SK-N-SH (cell line): ENCODE results near the gene RPS23. TPM values are rescaled to one million over a fixed set of nuclear protein-coding genes. Genes with fewer than 3 reads are reported as not detected.

ENCODE experiments used
- CTCF ChIA-PET: fragments of 300-600, 350-600 bp; formaldehyde crosslinking; extraction: SDS; loops from one replicate; lab custom pipeline; 2021; lab: Yijun Ruan, JAX
- POLR2A ChIA-PET: fragments of 350-600 bp; sonication (Branson Sonifier 250); formaldehyde crosslinking; extraction: SDS; loops from one replicate; lab custom pipeline; 2020; ENCODE audit warnings: antibody characterized with exemption, inconsistent platforms; lab: Yijun Ruan, JAX
- DNase-seq: peaks from one replicate; pipeline ENCODE4 v3.0.0; 2012
- H2AFZ ChIP-seq: fragments of 200-600 bp; sonication (generic); 2 replicates; pipeline ENCODE4 v1.8.1; 2016; ENCODE audit warnings: antibody characterized with exemption, mild to moderate bottlenecking, low read depth
- H3F3A ChIP-seq: fragments of 200-600 bp; sonication (generic); replicated peaks from 2 replicates; pipeline ENCODE3; 2016; ENCODE audit warnings: antibody characterized with exemption, mild to moderate bottlenecking; ENCODE audit not compliant: insufficient read depth
- H3K27ac ChIP-seq, 2 experiments: fragments of 200-500 bp in 1 of 2; fragments of 200-600 bp in 1 of 2; sonication (Bioruptor generic) in 1 of 2; sonication (generic), shearing (Covaris generic) in 1 of 2; 2 replicates each; pipeline versions ENCODE4 v1.5.1 to v1.6.1; 2014 to 2016; ENCODE audit warnings: low read depth in 2 of 2, inconsistent platforms in 1 of 2, low read length in 1 of 2, mild to moderate bottlenecking in 1 of 2, mixed read lengths in 1 of 2
- H3K27me3 ChIP-seq: fragments of 200-600 bp; sonication (generic), shearing (Covaris generic); 2 replicates; pipeline ENCODE4 v1.6.1; 2016; ENCODE audit warnings: mixed run types; ENCODE audit not compliant: insufficient read depth
- H3K36me3 ChIP-seq, 2 experiments: fragments of 200-500 bp in 1 of 2; fragments of 200-600 bp in 1 of 2; sonication (Bioruptor generic) in 1 of 2; sonication (generic) in 1 of 2; replicated peaks in 1 of 2; 2 replicates each; pipeline versions ENCODE3 to v1.5.1; 2014 to 2016; ENCODE audit warnings: low read length in 1 of 2, mild to moderate bottlenecking in 1 of 2; ENCODE audit not compliant: insufficient read depth in 2 of 2, control insufficient read depth in 1 of 2
- H3K4me1 ChIP-seq, 2 experiments: fragments of 200-500 bp in 1 of 2; fragments of 200-600 bp in 1 of 2; sonication (Bioruptor generic) in 1 of 2; sonication (generic), shearing (Covaris generic) in 1 of 2; 2 replicates each; pipeline versions ENCODE4 v1.5.1 to v1.6.1; 2014 to 2016; ENCODE audit warnings: low read depth in 1 of 2, low read length in 1 of 2, mixed run types in 1 of 2; ENCODE audit not compliant: insufficient read depth in 2 of 2, control insufficient read depth in 1 of 2
- H3K4me2 ChIP-seq: fragments of 200-600 bp; sonication (generic), shearing (Covaris generic); 2 replicates; pipeline ENCODE4 v1.6.1; 2017; ENCODE audit warnings: mixed run types
- H3K4me3 ChIP-seq, 2 experiments: fragments of 200-500 bp in 1 of 2; fragments of 200-600 bp in 1 of 2; sonication (Bioruptor generic) in 1 of 2; sonication (generic), shearing (Covaris generic) in 1 of 2; 2 replicates each; pipeline versions ENCODE4 v1.5.1 to v1.8.1; 2014 to 2016; ENCODE audit warnings: low read depth in 2 of 2, inconsistent platforms in 1 of 2, low read length in 1 of 2, mild to moderate bottlenecking in 1 of 2, mixed read lengths in 1 of 2, moderate library complexity in 1 of 2
- H3K79me2 ChIP-seq: fragments of 200-600 bp; sonication (generic); 2 replicates; pipeline ENCODE4 v1.8.1; 2017; ENCODE audit warnings: mild to moderate bottlenecking; ENCODE audit not compliant: insufficient read depth
- H3K9ac ChIP-seq: fragments of 200-600 bp; sonication (generic); 2 replicates; pipeline ENCODE4 v1.6.1; 2017; ENCODE audit warnings: mixed run types
- H3K9me2 ChIP-seq: fragments of 200-600 bp; sonication (generic); 2 replicates; pipeline ENCODE4 v1.6.1; 2017; ENCODE audit warnings: mixed run types
- H3K9me3 ChIP-seq: fragments of 200-600 bp; sonication (generic); 2 replicates; pipeline ENCODE4 v1.6.1; 2017; ENCODE audit warnings: mixed run types, mild to moderate bottlenecking, moderate library complexity
- H4K20me1 ChIP-seq: fragments of 200-600 bp; sonication (generic); 2 replicates; pipeline ENCODE4 v1.6.1; 2017; ENCODE audit warnings: mild to moderate bottlenecking, mixed run types; ENCODE audit not compliant: insufficient read depth
- CTCF ChIP-seq: fragments of 200-600 bp; sonication (generic); IDR thresholded peaks from 2 replicates; pipeline ENCODE4 v1.6.1; 2017; ENCODE audit warnings: antibody characterized with exemption, mild to moderate bottlenecking, moderate library complexity
- EZH2phosphoT487 ChIP-seq: fragments of 200-600 bp; sonication (generic); IDR thresholded peaks from 2 replicates; pipeline ENCODE4 v1.6.1; 2017; ENCODE audit warnings: low read depth, mixed run types, mild to moderate bottlenecking, antibody characterized with exemption, moderate library complexity, borderline replicate concordance
- FOXJ3 ChIP-seq: sonication (generic); formaldehyde crosslinking; IDR thresholded peaks from 2 replicates; pipeline ENCODE4 v1.5.1; 2020; ENCODE audit warnings: mild to moderate bottlenecking, missing genetic modification reagents
- GABPA ChIP-seq: IDR thresholded peaks from 2 replicates; pipeline ENCODE4 v1.4.0; 2012; ENCODE audit warnings: low read depth, mild to moderate bottlenecking
- GATA2 ChIP-seq: sonication (generic); formaldehyde crosslinking; IDR thresholded peaks from 2 replicates; pipeline ENCODE4 v1.5.0; 2020; ENCODE audit warnings: mild to moderate bottlenecking, missing genetic modification reagents
- NRF1 ChIP-seq: IDR thresholded peaks from 2 replicates; pipeline ENCODE4 v1.6.1; 2012; ENCODE audit warnings: low read depth, mild to moderate bottlenecking, low read length
- RAD21 ChIP-seq: IDR thresholded peaks from 2 replicates; pipeline ENCODE4 v1.6.1; 2012; ENCODE audit warnings: mild to moderate bottlenecking, low read length
- RFX5 ChIP-seq: IDR thresholded peaks from 2 replicates; pipeline ENCODE4 v1.6.1; 2012; ENCODE audit warnings: mild to moderate bottlenecking, improper control_type of control experiment, low read length
- SMC3 ChIP-seq: IDR thresholded peaks from 2 replicates; pipeline ENCODE4 v1.6.1; 2012; ENCODE audit warnings: low read depth, low read length, improper control_type of control experiment
- TAF1 ChIP-seq: IDR thresholded peaks from 2 replicates; pipeline ENCODE4 v1.6.1; 2012; ENCODE audit warnings: low read depth, mild to moderate bottlenecking, low read length, moderate library complexity, borderline replicate concordance
- USF1 ChIP-seq: IDR thresholded peaks from 2 replicates; pipeline ENCODE4 v1.4.0; 2012; ENCODE audit warnings: low read depth, borderline replicate concordance
- USF2 ChIP-seq: fragments of 150-350 bp; IDR thresholded peaks from 2 replicates; pipeline ENCODE4 v1.6.1; 2017; ENCODE audit warnings: antibody characterized with exemption, low read length, low read depth, borderline replicate concordance
- WGBS: methylation state at CpG from one replicate; pipeline ENCODE4 v1.1.6; 2017; ENCODE audit warnings: low lambda C conversion rate; 5-methylcytosine and 5-hydroxymethylcytosine counted together
- polyA plus RNA-seq, 3 experiments: library from polyadenylated mRNA; depleted of rRNA; stranded (reverse); fragments of >200 nt; gene quantifications; 2 replicates each; pipeline ENCODE4 v1.2.3, GENCODE V29; 2012
- TF ChIP-seq, protein P1 (sequence below): IDR thresholded peaks from 2 replicates; pipeline ENCODE4; 2012
- TF ChIP-seq, protein P2 (sequence below): IDR thresholded peaks from 2 replicates; pipeline ENCODE4 v1.6.1; 2012; ENCODE audit warnings: mild to moderate bottlenecking, low read depth, low read length, moderate library complexity

The RPS23 gene
- polyA plus RNA-seq, 1 of the 3 experiments (the other 2 are of a cell fraction): 6,732 TPM

DNA sequence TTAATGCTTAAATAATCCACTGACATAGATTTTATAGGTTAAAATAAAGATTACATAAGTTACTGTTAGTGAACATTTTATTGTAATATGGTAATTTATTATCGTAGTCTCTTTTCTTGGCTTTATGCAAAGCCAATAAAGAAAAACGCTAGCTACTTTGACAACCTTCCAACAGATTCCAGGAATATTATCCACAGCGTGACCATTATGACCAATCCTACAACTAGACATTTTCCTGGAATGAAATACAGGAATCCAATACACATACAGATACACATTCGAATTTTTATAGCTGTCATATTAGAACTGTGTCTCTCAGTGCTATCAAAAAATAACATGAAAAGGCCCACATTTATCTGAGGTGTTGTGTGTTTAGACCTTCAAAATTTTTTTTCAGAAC lies 13.1 kb downstream of the RPS23 start (continued):
- TF ChIP-seq, protein P1, sequence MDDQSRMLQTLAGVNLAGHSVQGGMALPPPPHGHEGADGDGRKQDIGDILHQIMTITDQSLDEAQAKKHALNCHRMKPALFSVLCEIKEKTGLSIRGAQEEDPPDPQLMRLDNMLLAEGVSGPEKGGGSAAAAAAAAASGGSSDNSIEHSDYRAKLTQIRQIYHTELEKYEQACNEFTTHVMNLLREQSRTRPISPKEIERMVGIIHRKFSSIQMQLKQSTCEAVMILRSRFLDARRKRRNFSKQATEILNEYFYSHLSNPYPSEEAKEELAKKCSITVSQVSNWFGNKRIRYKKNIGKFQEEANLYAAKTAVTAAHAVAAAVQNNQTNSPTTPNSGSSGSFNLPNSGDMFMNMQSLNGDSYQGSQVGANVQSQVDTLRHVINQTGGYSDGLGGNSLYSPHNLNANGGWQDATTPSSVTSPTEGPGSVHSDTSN: no peak
- no peak for TF ChIP-seq FOXJ3 (CRISPR knock-in tag)
- TF ChIP-seq USF2: no peak
- TF ChIP-seq, all 33 proteins: peak for 0

DNA sequence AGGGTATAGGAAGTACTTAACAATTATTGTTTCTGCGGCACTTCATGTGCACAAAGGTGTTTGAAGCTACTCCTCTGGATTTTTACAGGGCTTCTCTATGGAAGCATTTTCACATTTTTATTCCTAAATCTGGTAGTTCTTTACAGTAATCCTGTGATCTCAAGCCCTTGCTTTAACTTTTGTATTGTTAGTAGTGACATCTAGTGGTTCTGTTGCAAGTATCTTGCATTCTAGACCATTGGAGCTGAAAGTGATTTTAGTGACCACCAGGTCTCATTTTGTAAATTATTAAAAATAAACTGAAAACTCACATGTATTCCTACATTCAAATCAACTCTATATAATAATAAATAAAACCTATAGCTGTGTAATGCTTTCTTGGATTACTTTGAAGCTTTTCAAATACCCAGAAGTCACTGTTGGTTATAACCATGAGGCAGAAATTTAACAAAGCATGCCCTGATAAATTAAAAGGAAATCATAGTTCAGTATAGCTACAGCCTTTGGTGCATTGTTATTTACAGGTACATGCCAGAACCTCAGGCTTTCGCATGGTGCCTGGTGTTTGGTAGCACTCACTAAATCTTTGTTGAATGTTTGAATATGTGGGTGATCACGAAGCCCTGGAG lies 18.9 kb downstream of the RPS23 start:
- peaks cover 8% of the 10 kb centered on the region for H3F3A ChIP-seq
- no peak overlapping the region for H3K9ac ChIP-seq
- no peak for TF ChIP-seq GABPA
- TF ChIP-seq, protein P2, sequence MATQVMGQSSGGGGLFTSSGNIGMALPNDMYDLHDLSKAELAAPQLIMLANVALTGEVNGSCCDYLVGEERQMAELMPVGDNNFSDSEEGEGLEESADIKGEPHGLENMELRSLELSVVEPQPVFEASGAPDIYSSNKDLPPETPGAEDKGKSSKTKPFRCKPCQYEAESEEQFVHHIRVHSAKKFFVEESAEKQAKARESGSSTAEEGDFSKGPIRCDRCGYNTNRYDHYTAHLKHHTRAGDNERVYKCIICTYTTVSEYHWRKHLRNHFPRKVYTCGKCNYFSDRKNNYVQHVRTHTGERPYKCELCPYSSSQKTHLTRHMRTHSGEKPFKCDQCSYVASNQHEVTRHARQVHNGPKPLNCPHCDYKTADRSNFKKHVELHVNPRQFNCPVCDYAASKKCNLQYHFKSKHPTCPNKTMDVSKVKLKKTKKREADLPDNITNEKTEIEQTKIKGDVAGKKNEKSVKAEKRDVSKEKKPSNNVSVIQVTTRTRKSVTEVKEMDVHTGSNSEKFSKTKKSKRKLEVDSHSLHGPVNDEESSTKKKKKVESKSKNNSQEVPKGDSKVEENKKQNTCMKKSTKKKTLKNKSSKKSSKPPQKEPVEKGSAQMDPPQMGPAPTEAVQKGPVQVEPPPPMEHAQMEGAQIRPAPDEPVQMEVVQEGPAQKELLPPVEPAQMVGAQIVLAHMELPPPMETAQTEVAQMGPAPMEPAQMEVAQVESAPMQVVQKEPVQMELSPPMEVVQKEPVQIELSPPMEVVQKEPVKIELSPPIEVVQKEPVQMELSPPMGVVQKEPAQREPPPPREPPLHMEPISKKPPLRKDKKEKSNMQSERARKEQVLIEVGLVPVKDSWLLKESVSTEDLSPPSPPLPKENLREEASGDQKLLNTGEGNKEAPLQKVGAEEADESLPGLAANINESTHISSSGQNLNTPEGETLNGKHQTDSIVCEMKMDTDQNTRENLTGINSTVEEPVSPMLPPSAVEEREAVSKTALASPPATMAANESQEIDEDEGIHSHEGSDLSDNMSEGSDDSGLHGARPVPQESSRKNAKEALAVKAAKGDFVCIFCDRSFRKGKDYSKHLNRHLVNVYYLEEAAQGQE: no peak
- no peak for TF ChIP-seq GATA2 (CRISPR knock-in tag)
- no peak for TF ChIP-seq NRF1
- peak; percentile 32 for TF ChIP-seq SMC3
- no peak for TF ChIP-seq EZH2phosphoT487
- no peak for TF ChIP-seq RFX5
- peak; percentile 67 for TF ChIP-seq CTCF
- TF ChIP-seq USF1: no peak
- TF ChIP-seq TAF1: no peak
- TF ChIP-seq RAD21: peak; percentile 62
- CTCF ChIA-PET: interaction anchor here (0.6 to 3.0 kb wide), 30 partner anchors 9 to 1818 kb away, joined by 3 to 15 read pairs (median 4); partner anchors contain the start of gene RPS23
- no peaks in the 10 kb centered on the region for H4K20me1 ChIP-seq
- POLR2A ChIA-PET: no interaction called here
- no peaks in the 10 kb centered on the region for H3K9me2 ChIP-seq
- no peaks in the 10 kb centered on the region for H3K27me3 ChIP-seq
- no peak overlapping the region for H3K4me2 ChIP-seq
- no peaks in the 10 kb centered on the region for H3K9me3 ChIP-seq
- DNase-seq: peak; percentile 30
- peaks cover 0 to 3% of the 10 kb centered on the region in 2 experiments for H3K36me3 ChIP-seq
- 79% methylated on average over 3 of the region's 3 CpGs for WGBS
- no peak overlapping the region; a peak in 1 of 4 replicates for H3K4me3 ChIP-seq
- H3K4me1 ChIP-seq: no peaks in the 10 kb centered on the region
- no peaks in the 10 kb centered on the region for H3K79me2 ChIP-seq
- no peak overlapping the region for H3K27ac ChIP-seq
- no peak overlapping the region for H2AFZ ChIP-seq
